Mucosa of stomach (tissue), 1 donor: Measurements from ENCODE around the gene PRRC2C.
"Not testable (repeated sequence)": the region's sequence is repeated elsewhere in the genome, so short reads cannot be mapped to it uniquely, and the experiment has no call there.

Experiments
- H3K27me3 ChIP-seq: one replicate; pipeline ENCODE4 v1.7.0; 2013; ENCODE audit warnings: mild to moderate bottlenecking, low read length; ENCODE audit not compliant: control insufficient read depth, insufficient read depth
- H3K36me3 ChIP-seq: one replicate; pipeline ENCODE4 v1.7.0; 2013; ENCODE audit warnings: low read length; ENCODE audit not compliant: control insufficient read depth, insufficient read depth
- H3K4me1 ChIP-seq: one replicate; pipeline ENCODE4 v1.7.0; 2013; ENCODE audit warnings: mild to moderate bottlenecking, low read length; ENCODE audit not compliant: control insufficient read depth, insufficient read depth
- H3K4me3 ChIP-seq: one replicate; pipeline ENCODE4 v1.7.0; 2013; ENCODE audit warnings: low read length
- H3K9ac ChIP-seq: one replicate; pipeline ENCODE4 v1.7.0; 2013; ENCODE audit warnings: mild to moderate bottlenecking, low read length, moderate library complexity
- H3K9me3 ChIP-seq: one replicate; pipeline ENCODE4 v1.7.0; 2013; ENCODE audit warnings: mild to moderate bottlenecking, low read length, moderate library complexity; ENCODE audit not compliant: control insufficient read depth
- donor health status: Pancreatic carcinoma.

The PRRC2C gene

DNA sequence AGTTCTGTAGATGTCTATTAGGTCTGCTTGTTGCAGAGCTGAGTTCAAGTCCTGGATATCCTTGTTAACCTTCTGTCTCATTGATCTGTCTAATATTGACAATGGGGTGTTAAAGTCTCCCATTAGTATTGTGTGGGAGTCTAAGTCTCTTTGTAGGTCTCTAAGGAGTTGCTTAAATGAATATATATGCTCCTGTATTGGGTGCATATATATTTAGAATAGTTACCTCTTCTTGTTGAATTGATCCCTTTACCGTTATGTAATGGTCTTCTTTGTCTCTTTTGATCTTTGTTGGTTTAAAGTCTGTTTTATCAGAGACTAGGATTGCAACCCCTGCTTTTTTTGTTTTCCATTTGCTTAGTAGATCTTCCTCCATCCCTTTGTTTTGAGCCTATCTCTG is 68.6 kb downstream of the PRRC2C start:
- not testable (repeated sequence) for H3K4me1 ChIP-seq, H3K4me3 ChIP-seq, H3K9me3 ChIP-seq, H3K27me3 ChIP-seq, H3K9ac ChIP-seq, H3K36me3 ChIP-seq

DNA sequence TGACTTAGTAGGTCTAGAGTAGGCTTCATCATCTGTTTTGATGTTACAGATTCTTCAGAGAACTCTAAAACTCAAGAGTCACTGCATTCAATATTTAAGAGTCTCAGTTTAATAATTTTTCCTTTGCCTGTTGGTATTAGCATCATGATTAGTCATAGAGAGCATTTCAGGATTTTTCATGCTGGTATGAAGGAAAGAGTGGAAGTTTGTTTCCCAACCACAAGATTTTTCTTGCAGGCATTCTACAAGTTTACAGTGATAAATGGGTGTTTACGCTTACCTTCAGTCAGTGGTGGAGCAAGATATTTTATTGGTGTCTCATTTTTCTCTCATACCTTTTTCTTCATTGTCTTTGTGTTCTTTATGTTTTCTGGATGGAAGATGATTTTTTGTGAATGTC is 78.3 kb downstream of the PRRC2C start:
- H3K9ac ChIP-seq = no peak overlapping the region
- peaks cover 7% of the 10 kb centered on the region for H3K36me3 ChIP-seq
- H3K4me3 ChIP-seq = no peak overlapping the region
- H3K4me1 ChIP-seq = no peaks in the 10 kb centered on the region
- no peaks in the 10 kb centered on the region for H3K27me3 ChIP-seq
- no peaks in the 10 kb centered on the region for H3K9me3 ChIP-seq

DNA sequence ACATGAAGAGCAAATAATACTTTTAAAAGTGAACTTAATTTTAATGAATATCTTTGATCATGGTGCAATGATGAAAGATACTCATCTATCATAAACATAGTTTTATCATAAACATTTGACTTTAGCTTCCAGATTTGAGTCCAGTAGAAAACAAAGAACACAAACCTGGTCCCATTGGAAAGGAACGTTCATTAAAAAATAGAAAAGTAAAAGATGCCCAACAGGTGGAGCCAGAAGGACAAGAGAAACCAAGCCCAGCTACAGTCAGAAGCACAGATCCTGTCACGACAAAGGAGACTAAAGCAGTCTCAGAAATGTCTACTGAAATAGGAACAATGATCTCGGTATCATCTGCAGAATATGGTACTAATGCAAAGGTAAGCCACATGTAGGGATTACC is 81.1 kb downstream of the PRRC2C start:
- H3K9ac ChIP-seq = no peak overlapping the region
- H3K27me3 ChIP-seq = no peaks in the 10 kb centered on the region
- no peak overlapping the region for H3K4me3 ChIP-seq
- no peaks in the 10 kb centered on the region for H3K9me3 ChIP-seq
- no peaks in the 10 kb centered on the region for H3K4me1 ChIP-seq
- H3K36me3 ChIP-seq = peaks cover under 1% of the 10 kb centered on the region

DNA sequence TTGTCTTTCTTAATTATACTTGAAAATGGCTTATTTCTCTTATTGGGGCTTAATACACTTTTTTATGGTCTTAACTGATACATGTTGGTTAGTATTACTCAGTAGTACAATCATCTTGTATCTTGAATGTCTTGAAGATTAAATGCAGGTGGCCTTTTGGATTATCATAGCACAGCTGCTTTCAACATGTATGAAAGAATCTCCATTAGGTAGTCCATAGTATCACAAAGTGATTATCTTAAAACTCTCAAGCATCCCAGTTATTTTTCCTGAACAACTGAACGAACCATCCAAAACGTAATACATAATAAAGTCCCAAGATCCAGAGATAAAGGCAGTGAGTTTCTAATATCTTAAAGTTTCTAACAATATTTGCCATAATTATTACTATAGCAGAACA is 85.0 kb downstream of the PRRC2C start:
- no peak overlapping the region for H3K4me3 ChIP-seq
- no peaks in the 10 kb centered on the region for H3K27me3 ChIP-seq
- no peaks in the 10 kb centered on the region for H3K4me1 ChIP-seq
- peaks cover 3% of the 10 kb centered on the region for H3K36me3 ChIP-seq
- no peak overlapping the region for H3K9ac ChIP-seq
- no peaks in the 10 kb centered on the region for H3K9me3 ChIP-seq

DNA sequence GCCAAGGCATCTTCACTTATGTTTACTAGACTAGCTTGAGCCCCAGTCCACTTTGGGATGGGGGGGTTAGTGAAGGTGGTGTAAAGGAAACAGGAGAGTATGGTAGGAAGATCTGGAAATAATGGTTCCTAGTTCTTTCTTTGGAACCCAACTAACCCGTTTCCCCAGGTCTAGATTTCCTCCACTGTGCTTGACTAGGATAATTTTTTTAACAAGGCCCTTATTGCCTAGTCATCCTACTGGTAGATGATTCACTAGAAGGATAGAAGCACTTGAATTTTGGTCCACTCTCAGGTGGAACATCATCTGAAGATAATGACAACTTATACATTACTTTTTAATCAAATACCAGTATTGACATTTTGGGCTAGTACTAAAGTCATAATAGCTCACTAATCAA is 90.8 kb downstream of the PRRC2C start:
- peaks cover 11% of the 10 kb centered on the region for H3K36me3 ChIP-seq

DNA sequence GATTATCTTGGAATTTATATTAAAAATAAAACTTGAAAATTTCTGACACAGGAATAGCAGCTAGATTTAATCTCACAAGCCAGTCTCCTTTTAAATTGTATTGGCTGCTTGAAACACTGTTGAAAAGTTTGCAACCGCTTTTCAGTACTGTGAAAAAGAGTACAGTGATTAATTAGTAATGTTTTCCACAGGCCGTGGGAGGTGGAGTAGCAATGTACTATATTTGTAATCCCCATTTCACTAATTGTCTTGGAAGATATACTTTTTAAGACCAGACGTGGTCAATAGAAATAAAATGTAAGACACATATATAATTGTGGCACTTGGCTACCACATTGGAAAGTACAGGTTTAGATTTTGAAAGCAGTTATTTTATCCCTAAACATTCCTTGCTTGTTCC is 95.9 kb downstream of the PRRC2C start:
- Histone ChIP-seq H3K9me3 (no peaks in the 10 kb centered on the region), H3K36me3 (peaks cover 5% of the 10 kb centered on the region), H3K27me3 (no peaks in the 10 kb centered on the region), H3K4me1 (no peaks in the 10 kb centered on the region), H3K9ac (no peak overlapping the region), H3K4me3 (no peak overlapping the region)

More for the DNA sequence above, 90.8 kb downstream of the PRRC2C start:
- Histone ChIP-seq H3K4me3 (no peak overlapping the region), H3K4me1 (no peaks in the 10 kb centered on the region), H3K9me3 (no peaks in the 10 kb centered on the region), H3K27me3 (no peaks in the 10 kb centered on the region), H3K9ac (no peak overlapping the region)

DNA sequence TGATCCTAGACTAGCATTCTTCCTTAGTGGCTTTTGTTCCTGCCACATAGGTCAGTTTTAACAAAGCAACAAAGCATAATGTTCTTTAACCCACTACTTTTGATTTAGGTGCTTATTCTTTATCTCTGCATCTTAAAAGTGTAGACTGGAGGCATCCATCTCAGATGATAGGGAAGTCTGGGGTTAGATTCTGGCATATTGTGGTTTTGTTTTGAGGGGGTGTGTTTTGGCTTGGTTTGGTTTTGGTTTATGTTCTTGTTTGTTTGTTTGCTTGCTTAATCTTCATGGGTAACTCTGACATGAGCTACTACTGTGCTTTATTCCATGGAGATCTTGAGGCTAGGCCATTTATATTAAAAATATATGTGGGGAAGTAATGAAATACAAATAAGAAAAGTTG is 96.4 kb downstream of the PRRC2C start:
- peaks cover 5% of the 10 kb centered on the region for H3K36me3 ChIP-seq
- no peaks in the 10 kb centered on the region for H3K27me3 ChIP-seq
- no peak overlapping the region for H3K4me3 ChIP-seq
- H3K4me1 ChIP-seq = no peaks in the 10 kb centered on the region
- no peaks in the 10 kb centered on the region for H3K9me3 ChIP-seq
- H3K9ac ChIP-seq = no peak overlapping the region

DNA sequence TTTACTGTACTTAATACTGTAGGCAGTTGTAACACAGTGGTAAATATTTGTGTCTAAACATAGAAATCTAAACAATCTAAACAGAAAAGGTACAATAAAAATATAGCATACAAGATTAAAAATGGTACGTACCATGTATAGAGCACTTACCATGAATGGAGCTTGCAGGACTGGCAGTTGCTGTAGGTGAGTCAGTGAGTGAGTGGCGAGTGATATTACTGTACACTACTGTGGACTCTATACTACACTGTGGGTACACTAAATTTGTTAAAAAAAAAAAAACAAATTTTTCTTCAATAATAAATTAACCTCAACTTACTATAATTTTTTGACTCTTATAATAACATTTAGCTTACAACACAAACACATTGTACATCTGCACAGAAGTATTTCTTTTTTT is 97.3 kb downstream of the PRRC2C start:
- Histone ChIP-seq H3K36me3 (peaks cover 8% of the 10 kb centered on the region), H3K9ac (no peak overlapping the region), H3K27me3 (no peaks in the 10 kb centered on the region), H3K4me3 (no peak overlapping the region), H3K4me1 (no peaks in the 10 kb centered on the region), H3K9me3 (no peaks in the 10 kb centered on the region)

DNA sequence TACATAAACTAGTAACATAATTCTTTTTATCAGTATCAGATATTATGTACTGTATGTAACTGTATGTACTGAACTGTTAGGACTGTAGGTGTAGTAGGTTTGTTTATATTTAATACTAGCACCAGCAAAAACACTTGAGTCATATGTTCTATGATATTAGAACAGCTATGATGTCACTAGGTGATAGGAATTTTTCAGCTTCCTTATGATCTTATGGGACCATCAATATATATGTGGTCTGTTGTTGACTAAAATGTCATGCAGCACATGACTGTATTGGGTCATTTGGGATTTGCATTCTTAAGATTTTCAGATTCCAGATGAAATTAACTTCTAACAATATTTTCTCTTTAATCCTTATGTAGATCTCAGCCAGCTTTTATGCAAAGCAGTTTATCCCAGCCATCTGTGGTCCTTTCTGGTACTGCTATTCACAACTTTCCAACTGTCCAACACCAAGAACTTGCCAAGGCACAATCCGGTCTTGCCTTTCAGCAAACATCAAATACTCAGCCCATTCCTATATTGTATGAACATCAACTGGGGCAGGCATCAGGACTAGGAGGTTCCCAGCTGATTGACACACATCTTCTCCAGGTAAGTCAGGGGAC is 98.4 kb downstream of the PRRC2C start:
- peaks cover 8% of the 10 kb centered on the region for H3K36me3 ChIP-seq
- no peaks in the 10 kb centered on the region for H3K27me3 ChIP-seq
- H3K9ac ChIP-seq = no peak overlapping the region
- no peak overlapping the region for H3K4me3 ChIP-seq
- no peaks in the 10 kb centered on the region for H3K4me1 ChIP-seq
- no peaks in the 10 kb centered on the region for H3K9me3 ChIP-seq

DNA sequence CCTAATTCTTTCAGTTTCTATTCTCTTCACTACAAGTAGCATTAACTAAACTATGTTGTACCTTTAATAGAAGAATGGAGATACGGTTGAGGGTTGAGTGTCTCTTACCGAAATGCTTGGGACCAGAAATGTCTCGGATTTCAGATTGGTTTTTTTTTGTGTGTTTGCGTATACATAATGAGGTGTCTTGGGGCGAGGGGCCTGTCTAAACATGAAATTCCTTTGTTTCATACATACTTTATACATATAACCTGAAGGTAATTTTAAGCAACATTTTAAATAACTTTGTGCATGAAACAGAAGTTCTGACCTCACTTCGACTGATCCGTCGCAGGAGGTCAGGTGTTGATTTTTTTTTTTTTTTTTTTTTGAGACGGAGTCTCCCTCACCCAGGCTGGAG is 100.4 kb downstream of the PRRC2C start:
- Histone ChIP-seq H3K27me3 (no peaks in the 10 kb centered on the region), H3K9ac (no peak overlapping the region), H3K9me3 (no peaks in the 10 kb centered on the region), H3K36me3 (peaks cover 14% of the 10 kb centered on the region), H3K4me3 (no peak overlapping the region), H3K4me1 (no peaks in the 10 kb centered on the region)

DNA sequence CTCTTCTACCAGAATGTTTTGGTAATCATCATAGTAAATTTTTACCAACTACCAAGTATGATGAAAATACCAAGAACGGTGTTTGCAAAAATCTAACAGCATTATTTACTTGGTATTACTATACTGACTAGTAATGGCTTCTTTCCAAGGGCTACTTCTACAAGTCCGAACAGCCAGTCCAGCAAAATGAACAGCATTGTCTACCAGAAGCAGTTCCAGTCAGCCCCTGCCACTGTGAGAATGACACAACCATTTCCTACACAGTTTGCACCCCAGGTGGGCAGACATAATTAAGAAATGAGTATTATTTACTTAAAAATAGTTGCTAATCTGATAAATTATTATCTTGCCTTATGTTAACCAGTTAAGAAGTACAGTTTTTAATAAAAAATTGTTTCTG is 102.9 kb downstream of the PRRC2C start:
- H3K4me3 ChIP-seq = no peak overlapping the region
- no peaks in the 10 kb centered on the region for H3K9me3 ChIP-seq
- H3K9ac ChIP-seq = no peak overlapping the region
- no peaks in the 10 kb centered on the region for H3K4me1 ChIP-seq
- no peaks in the 10 kb centered on the region for H3K27me3 ChIP-seq
- peaks cover 18% of the 10 kb centered on the region for H3K36me3 ChIP-seq

DNA sequence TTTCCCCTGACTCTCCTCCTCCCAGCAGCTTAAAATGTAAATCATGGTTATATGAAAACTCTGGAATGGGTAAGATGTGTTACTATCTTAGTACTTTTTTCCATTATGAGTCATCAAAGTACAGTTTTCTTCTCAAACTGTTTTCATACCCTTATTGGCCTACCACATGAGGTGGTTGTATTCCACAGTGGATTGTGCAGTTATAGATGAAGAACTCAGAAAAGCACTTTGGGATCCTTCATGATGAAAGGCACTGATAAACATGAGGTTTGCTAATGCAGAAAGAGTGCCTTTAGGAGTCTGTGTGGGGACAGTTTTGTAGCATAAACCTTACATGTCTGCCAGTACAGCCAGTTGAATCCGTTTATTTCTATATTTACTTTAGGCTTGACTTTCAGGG is 104.7 kb downstream of the PRRC2C start:
- Histone ChIP-seq H3K4me1 (no peaks in the 10 kb centered on the region), H3K4me3 (no peak overlapping the region), H3K9ac (no peak overlapping the region), H3K27me3 (no peaks in the 10 kb centered on the region), H3K9me3 (no peaks in the 10 kb centered on the region), H3K36me3 (peaks cover 18% of the 10 kb centered on the region)

DNA sequence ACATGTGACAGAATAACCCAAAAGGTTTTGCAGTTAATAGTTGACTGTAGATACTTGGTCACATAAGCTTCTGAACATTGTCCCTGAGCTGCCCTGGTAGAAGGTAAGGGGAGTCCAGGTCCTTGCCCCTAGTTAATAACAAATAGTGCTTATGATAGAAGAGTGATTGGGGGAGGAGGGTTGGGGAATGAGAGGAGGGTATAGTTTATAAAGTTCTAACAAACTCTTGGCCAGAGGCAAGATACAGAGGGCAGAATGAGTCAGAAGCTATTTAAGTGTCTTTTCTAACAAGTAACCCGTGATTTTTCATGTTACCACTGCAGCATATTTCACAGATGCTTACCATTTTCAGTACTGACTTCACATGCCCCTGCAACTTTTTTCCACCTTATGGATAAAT is 110.0 kb downstream of the PRRC2C start:
- no peaks in the 10 kb centered on the region for H3K9me3 ChIP-seq
- no peak overlapping the region for H3K4me3 ChIP-seq
- H3K9ac ChIP-seq = no peak overlapping the region
- H3K36me3 ChIP-seq = peaks cover 4% of the 10 kb centered on the region
- no peaks in the 10 kb centered on the region for H3K27me3 ChIP-seq
- H3K4me1 ChIP-seq = no peaks in the 10 kb centered on the region
